ENCODE measurements around the gene MGP. TPM values are rescaled to one million over a fixed set of nuclear protein-coding genes. Genes with fewer than 3 reads are reported as not detected.

Gene MGP
- polyA plus RNA-seq, 1 of the 3 experiments (the other 2 are of a cell fraction), result 76.2 TPM

GRCh38 chr12:14924541-14924940 lies 38.9 kb upstream of the MGP start:
- H3F3A ChIP-seq (replicated peaks; ENCODE audit: insufficient read depth), result peaks cover 6% of the 10 kb centered on the region
- ChIA-PET POLR2A (no interaction called here), CTCF (no interaction called here)
- H2AFZ ChIP-seq (ENCODE audit: low read depth), result no peak overlapping the region
- H3K27ac ChIP-seq (ENCODE audit: low read depth in 2 of 2, low read length in 1 of 2), result no peak overlapping the region
- no peaks in the 10 kb centered on the region for H3K36me3 ChIP-seq (replicated peaks in 1 of 2; ENCODE audit: control insufficient read depth in 1 of 2, insufficient read depth in 2 of 2, low read length in 1 of 2)
- no peaks in the 10 kb centered on the region for H4K20me1 ChIP-seq (ENCODE audit: insufficient read depth)
- TF ChIP-seq FOXM1 (IDR thresholded peaks at IDR 0.05; ENCODE audit: low read depth) (no peak), RAD21 (IDR thresholded peaks at IDR 0.05; ENCODE audit: low read length) (no peak), MAX (IDR thresholded peaks at IDR 0.05; ENCODE audit: low read depth) (no peak), POLR2AphosphoS5 (IDR thresholded peaks at IDR 0.05; ENCODE audit: low read depth, low read length) (no peak), MXI1 (IDR thresholded peaks at IDR 0.05; ENCODE audit: low read depth, low read length) (no peak), EZH2phosphoT487 (IDR thresholded peaks at IDR 0.05; ENCODE audit: borderline replicate concordance, low read depth) (no peak), TEAD4 (IDR thresholded peaks at IDR 0.05; ENCODE audit: borderline replicate concordance, insufficient read depth) (no peak)
- no peak overlapping the region for H3K9ac ChIP-seq
- H3K79me2 ChIP-seq (ENCODE audit: insufficient read depth), result no peaks in the 10 kb centered on the region
- H3K4me3 ChIP-seq (ENCODE audit: low read depth in 2 of 2, low read length in 1 of 2), result no peak overlapping the region
- WGBS (ENCODE audit: low lambda C conversion rate), result 90% methylated on average over 3 of the region's 3 CpGs
- H3K4me1 ChIP-seq (ENCODE audit: control insufficient read depth in 1 of 2, insufficient read depth in 2 of 2, low read depth in 1 of 2, low read length in 1 of 2), result peaks cover 0 to 7% of the 10 kb centered on the region in 2 experiments; a peak in 2 of 4 replicates
- no peaks in the 10 kb centered on the region for H3K27me3 ChIP-seq (ENCODE audit: insufficient read depth)
- no peaks in the 10 kb centered on the region for H3K9me2 ChIP-seq
- H3K4me2 ChIP-seq, result no peak overlapping the region
- no peaks in the 10 kb centered on the region for H3K9me3 ChIP-seq
- DNase-seq, result no peak

- H3K79me2 ChIP-seq (ENCODE audit: insufficient read depth), result no peaks in the 10 kb centered on the region
- no peaks in the 10 kb centered on the region for H3K27me3 ChIP-seq (ENCODE audit: insufficient read depth)
- H3K36me3 ChIP-seq (replicated peaks in 1 of 2; ENCODE audit: control insufficient read depth in 1 of 2, insufficient read depth in 2 of 2, low read length in 1 of 2), result no peaks in the 10 kb centered on the region
- H3K4me3 ChIP-seq (ENCODE audit: low read depth in 2 of 2, low read length in 1 of 2), result no peak overlapping the region
- H3K4me2 ChIP-seq, result no peak overlapping the region
- H3K9ac ChIP-seq, result no peak overlapping the region
- no peaks in the 10 kb centered on the region for H4K20me1 ChIP-seq (ENCODE audit: insufficient read depth)
- H3K9me2 ChIP-seq, result no peaks in the 10 kb centered on the region
- no peak for DNase-seq
- H3K27ac ChIP-seq (ENCODE audit: low read depth in 2 of 2, low read length in 1 of 2), result no peak overlapping the region
- peaks cover 0 to 3% of the 10 kb centered on the region in 2 experiments; a peak in 2 of 4 replicates for H3K4me1 ChIP-seq (ENCODE audit: control insufficient read depth in 1 of 2, insufficient read depth in 2 of 2, low read depth in 1 of 2, low read length in 1 of 2)
- CTCF ChIA-PET, result no interaction called here
- TF ChIP-seq MXI1 (IDR thresholded peaks at IDR 0.05; ENCODE audit: low read depth, low read length) (no peak), CHD2 (IDR thresholded peaks at IDR 0.05; ENCODE audit: low read length, partially characterized antibody) (no peak), RCOR1 (IDR thresholded peaks at IDR 0.05; ENCODE audit: low read length) (no peak), MEF2A (IDR thresholded peaks at IDR 0.05; ENCODE audit: borderline replicate concordance, low read depth) (no peak)
- 84% methylated on average over 2 of the region's 2 CpGs for WGBS (ENCODE audit: low lambda C conversion rate)
- POLR2A ChIA-PET, result no interaction called here
- H3K9me3 ChIP-seq, result no peaks in the 10 kb centered on the region
- no peak overlapping the region for H2AFZ ChIP-seq (ENCODE audit: low read depth)
- H3F3A ChIP-seq (replicated peaks; ENCODE audit: insufficient read depth), result peaks cover under 1% of the 10 kb centered on the region
Measured at GRCh38 chr12:14923944-14924343, 38.3 kb upstream of the MGP start.

GRCh38 chr12:14921218-14921617 lies 35.6 kb upstream of the MGP start:
- no peaks in the 10 kb centered on the region for H3F3A ChIP-seq (replicated peaks; ENCODE audit: insufficient read depth)
- H3K27ac ChIP-seq (ENCODE audit: low read depth in 2 of 2, low read length in 1 of 2), result no peak overlapping the region
- WGBS (ENCODE audit: low lambda C conversion rate), result 80% methylated on average over 2 of the region's 2 CpGs
- H3K9ac ChIP-seq, result no peak overlapping the region
- no peaks in the 10 kb centered on the region for H3K9me2 ChIP-seq
- no peaks in the 10 kb centered on the region for H3K27me3 ChIP-seq (ENCODE audit: insufficient read depth)
- H3K4me1 ChIP-seq (ENCODE audit: control insufficient read depth in 1 of 2, insufficient read depth in 2 of 2, low read depth in 1 of 2, low read length in 1 of 2), result no peaks in the 10 kb centered on the region; a peak in 1 of 4 replicates
- ChIA-PET POLR2A (no interaction called here), CTCF (interaction anchor here (0.8 kb wide), 2 partner anchors 74 to 75 kb away, joined by 3 to 4 read pairs; no protein-coding TSS in a partner anchor)
- TF ChIP-seq YY1 (IDR thresholded peaks at IDR 0.05; ENCODE audit: low read depth) (no peak), USF1 (IDR thresholded peaks at IDR 0.05; ENCODE audit: borderline replicate concordance, low read depth) (no peak), USF2 (IDR thresholded peaks at IDR 0.05; ENCODE audit: borderline replicate concordance, low read depth, low read length) (no peak), SIN3A (IDR thresholded peaks at IDR 0.05; ENCODE audit: borderline replicate concordance, low read depth, low read length) (no peak), PBX3 (IDR thresholded peaks at IDR 0.05) (no peak), IRF3 (IDR thresholded peaks at IDR 0.05; ENCODE audit: low read depth, low read length) (no peak), SMC3 (IDR thresholded peaks at IDR 0.05; ENCODE audit: low read depth, low read length) (no peak), FOSL2 (IDR thresholded peaks at IDR 0.05; ENCODE audit: borderline replicate concordance, low read depth) (no peak), MAX (IDR thresholded peaks at IDR 0.05; ENCODE audit: low read depth) (no peak), RXRA (IDR thresholded peaks at IDR 0.05; ENCODE audit: borderline replicate concordance, low read depth) (no peak), FOXM1 (IDR thresholded peaks at IDR 0.05; ENCODE audit: low read depth) (no peak)
- no peaks in the 10 kb centered on the region for H3K9me3 ChIP-seq
- H3K79me2 ChIP-seq (ENCODE audit: insufficient read depth), result no peaks in the 10 kb centered on the region
- no peak for DNase-seq
- no peaks in the 10 kb centered on the region for H3K36me3 ChIP-seq (replicated peaks in 1 of 2; ENCODE audit: control insufficient read depth in 1 of 2, insufficient read depth in 2 of 2, low read length in 1 of 2)
- no peaks in the 10 kb centered on the region for H4K20me1 ChIP-seq (ENCODE audit: insufficient read depth)
- no peak overlapping the region for H3K4me2 ChIP-seq
- H3K4me3 ChIP-seq (ENCODE audit: low read depth in 2 of 2, low read length in 1 of 2), result no peak overlapping the region
- no peak overlapping the region for H2AFZ ChIP-seq (ENCODE audit: low read depth)

Measured in SK-N-SH (cell line).